GM21786 (cell line): Measurements from ENCODE around the gene CYP20A1.
"Not testable (repeated sequence)": the region's sequence is repeated elsewhere in the genome, so short reads cannot be mapped to it uniquely, and the experiment has no call there.

Experiments
- ATAC-seq: cut with Tn5 transposase; IDR thresholded peaks from one replicate; pipeline ENCODE4 v1.9.1; 2021; ENCODE audit not compliant: unreplicated experiment

CYP20A1 gene

GRCh38 chr2:203280428-203281064 lies 41.7 kb downstream of the CYP20A1 start:
- no peak for ATAC-seq

- ATAC-seq: no peak
Observed at GRCh38 chr2:203282101-203282500, 43.3 kb downstream of the CYP20A1 start.

- no peak for ATAC-seq
Observed at GRCh38 chr2:203286532-203286931, 47.7 kb downstream of the CYP20A1 start.

- no peak for ATAC-seq
Observed at GRCh38 chr2:203301667-203302066, 62.8 kb downstream of the CYP20A1 start.

GRCh38 chr2:203302586-203302985 lies 63.8 kb downstream of the CYP20A1 start:
- ATAC-seq: not testable (repeated sequence)

GRCh38 chr2:203310688-203311436 lies 72.0 kb downstream of the CYP20A1 start:
- ATAC-seq: no peak

GRCh38 chr2:203326356-203326755 lies 87.5 kb downstream of the CYP20A1 start:
- ATAC-seq: no peak

GRCh38 chr2:203327582-203327900 lies 88.7 kb downstream of the CYP20A1 start:
- ATAC-seq: peak; percentile 5

GRCh38 chr2:203327901-203328759 lies 89.3 kb downstream of the CYP20A1 start, which contains the start of gene ABI2:
ABI2 (plus strand) TSS chr2:203328394; CDS start chr2:203328515, 121 bp downstream.
- ATAC-seq: peak; percentile 56

GRCh38 chr2:203328760-203329540 lies 90.1 kb downstream of the CYP20A1 start:
- peak; percentile 51 for ATAC-seq

- no peak for ATAC-seq
Observed at GRCh38 chr2:203330434-203330833, 91.6 kb downstream of the CYP20A1 start.

GRCh38 chr2:203338322-203338721 lies 99.5 kb downstream of the CYP20A1 start:
- no peak for ATAC-seq

GRCh38 chr2:203340791-203341487 lies 102.1 kb downstream of the CYP20A1 start:
- ATAC-seq: no peak

- no peak for ATAC-seq
Observed at GRCh38 chr2:203341741-203342310, 103.0 kb downstream of the CYP20A1 start.

- not testable (repeated sequence) for ATAC-seq
Observed at GRCh38 chr2:203342374-203342773, 103.6 kb downstream of the CYP20A1 start.

GRCh38 chr2:203344667-203345066 lies 105.8 kb downstream of the CYP20A1 start:
- no peak for ATAC-seq

- no peak for ATAC-seq
Observed at GRCh38 chr2:203346612-203347011, 107.8 kb downstream of the CYP20A1 start.

GRCh38 chr2:203347375-203347774 lies 108.6 kb downstream of the CYP20A1 start:
- ATAC-seq: no peak

GRCh38 chr2:203352604-203353255 lies 113.9 kb downstream of the CYP20A1 start:
- no peak for ATAC-seq
